Chondrocyte (in vitro differentiated cells): ENCODE results near the gene SMARCAL1. TPM values are rescaled to one million over a fixed set of nuclear protein-coding genes. Genes with fewer than 3 reads are reported as not detected.

Experiments
- DNase-seq: peaks from one replicate; pipeline ENCODE4 v3.0.0; 2021; ENCODE audit warnings: mixed read lengths, low spot score
- H3K27ac Mint-ChIP-seq: one replicate; pipeline ENCODE4 v1.8.0; 2021; ENCODE audit warnings: mild to moderate bottlenecking, moderate library complexity, mixed read lengths; ENCODE audit not compliant: unreplicated experiment
- H3K27me3 Mint-ChIP-seq: 2 replicates; pipeline ENCODE4 v1.8.0; 2021; ENCODE audit warnings: low read depth, mixed read lengths
- H3K36me3 Mint-ChIP-seq: 2 replicates; pipeline ENCODE4 v1.8.0; 2021; ENCODE audit warnings: low read depth, mixed read lengths
- H3K4me1 Mint-ChIP-seq: 2 replicates; pipeline ENCODE4 v1.8.0; 2021; ENCODE audit warnings: low read depth, mild to moderate bottlenecking, mixed read lengths
- H3K4me3 Mint-ChIP-seq: one replicate; pipeline ENCODE4 v1.8.0; 2021; ENCODE audit warnings: mild to moderate bottlenecking, moderate library complexity, mixed read lengths; ENCODE audit not compliant: unreplicated experiment
- H3K9me3 Mint-ChIP-seq: 2 replicates; pipeline ENCODE4 v1.8.0; 2021; ENCODE audit warnings: low read depth, mixed read lengths
- CTCF ChIP-seq: fragments of 200-600 bp; sonication (generic); IDR thresholded peaks from 2 replicates; pipeline ENCODE4 v1.5.0; 2021; ENCODE audit warnings: antibody characterized with exemption, mild to moderate bottlenecking, moderate library complexity
- total RNA-seq: library from RNA; stranded (reverse); gene quantifications from 3 replicates; pipeline ENCODE4 v1.2.1, GENCODE V29; 2021

Gene SMARCAL1
- total RNA-seq, 1 donor from 2014 or later: 26.3 TPM

GRCh38 chr2:216469661-216470060, 57.4 kb downstream of the SMARCAL1 start:
- H3K27ac Mint-ChIP-seq: no peak overlapping the region
- no peak overlapping the region for H3K4me3 Mint-ChIP-seq
- no peak for TF ChIP-seq CTCF
- no peaks in the 10 kb centered on the region for H3K9me3 Mint-ChIP-seq
- DNase-seq: no peak
- H3K27me3 Mint-ChIP-seq: no peaks in the 10 kb centered on the region
- H3K4me1 Mint-ChIP-seq: no peaks in the 10 kb centered on the region
- peaks cover 13% of the 10 kb centered on the region for H3K36me3 Mint-ChIP-seq

- TF ChIP-seq CTCF: no peak
- H3K4me1 Mint-ChIP-seq: no peaks in the 10 kb centered on the region
- no peaks in the 10 kb centered on the region for H3K9me3 Mint-ChIP-seq
- H3K27ac Mint-ChIP-seq: no peak overlapping the region
- no peak overlapping the region for H3K4me3 Mint-ChIP-seq
- no peaks in the 10 kb centered on the region for H3K27me3 Mint-ChIP-seq
- no peak for DNase-seq
- peaks cover 13% of the 10 kb centered on the region for H3K36me3 Mint-ChIP-seq
These were observed 60.9 kb downstream of the SMARCAL1 start for GRCh38 chr2:216473187-216473586.

- Mint-ChIP-seq H3K4me1 (no peaks in the 10 kb centered on the region), H3K9me3 (no peaks in the 10 kb centered on the region), H3K36me3 (peaks cover 17% of the 10 kb centered on the region), H3K27ac (no peak overlapping the region), H3K4me3 (no peak overlapping the region), H3K27me3 (no peaks in the 10 kb centered on the region)
- TF ChIP-seq CTCF: no peak
- no peak for DNase-seq
These were observed 62.8 kb downstream of the SMARCAL1 start for GRCh38 chr2:216474925-216475670.

- TF ChIP-seq CTCF: no peak
- Mint-ChIP-seq H3K36me3 (peaks cover 19% of the 10 kb centered on the region), H3K4me1 (no peaks in the 10 kb centered on the region), H3K4me3 (no peak overlapping the region), H3K27ac (no peak overlapping the region), H3K9me3 (no peaks in the 10 kb centered on the region), H3K27me3 (no peaks in the 10 kb centered on the region)
- DNase-seq: no peak
These were observed 63.5 kb downstream of the SMARCAL1 start for GRCh38 chr2:216475767-216476166.

- Mint-ChIP-seq H3K9me3 (no peaks in the 10 kb centered on the region), H3K4me3 (no peak overlapping the region), H3K27ac (no peak overlapping the region), H3K36me3 (peaks cover 26% of the 10 kb centered on the region), H3K27me3 (no peaks in the 10 kb centered on the region), H3K4me1 (no peaks in the 10 kb centered on the region)
- no peak for TF ChIP-seq CTCF
- DNase-seq: no peak
These were observed 65.2 kb downstream of the SMARCAL1 start for GRCh38 chr2:216477283-216478035.
